HEK293 (cell line): ENCODE data around the gene UBR4.

ENCODE experiments used
- CTCF ChIA-PET: fragments of 350-600 bp; formaldehyde crosslinking; extraction: SDS; loops from one replicate; lab custom pipeline; 2021; ENCODE audit warnings: antibody characterized with exemption; lab: Yijun Ruan, JAX
- POLR2A ChIA-PET: fragments of 300-600 bp; formaldehyde crosslinking; extraction: SDS; loops from one replicate; lab custom pipeline; 2020; ENCODE audit warnings: antibody characterized with exemption, inconsistent platforms; lab: Yijun Ruan, JAX
- H3K27ac ChIP-seq: fragments of 200-500 bp; sonication (Bioruptor generic); 2 replicates; pipeline ENCODE4 v1.5.1; 2014; ENCODE audit warnings: low read depth, low read length, control low read depth, inconsistent platforms; ENCODE audit errors: extremely low read depth
- H3K36me3 ChIP-seq, 2 experiments: fragments of 200-500 bp in 1 of 2; sonication (Bioruptor generic) in 1 of 2; 1 replicate in 1 of 2; 2 replicates in 1 of 2; pipeline ENCODE4 v1.5.1; 2014 to 2017; ENCODE audit warnings: inconsistent platforms in 2 of 2, low read length in 2 of 2; ENCODE audit not compliant: control insufficient read depth in 2 of 2, insufficient read depth in 1 of 2
- H3K4me1 ChIP-seq: fragments of 200-500 bp; sonication (Bioruptor generic); 2 replicates; pipeline ENCODE4 v1.5.1; 2014; ENCODE audit warnings: mild to moderate bottlenecking, low read length, inconsistent platforms; ENCODE audit not compliant: control insufficient read depth, insufficient read depth
- H3K4me3 ChIP-seq: 2 replicates; pipeline ENCODE4 v1.5.1; 2011; ENCODE audit warnings: low read depth, mild to moderate bottlenecking, control low read depth, low read length, moderate library complexity
- H3K9me3 ChIP-seq: fragments of 200-500 bp; sonication (Bioruptor generic); 2 replicates; pipeline ENCODE4 v1.5.1; 2014; ENCODE audit warnings: low read depth, low read length, inconsistent platforms; ENCODE audit not compliant: control insufficient read depth, insufficient read depth
- BCL6B ChIP-seq: fragments of 450-650 bp; formaldehyde crosslinking; IDR thresholded peaks from 2 replicates; pipeline ENCODE4 v1.5.1; 2017; ENCODE audit warnings: missing biosample characterization, missing genetic modification characterization
- GLI4 ChIP-seq: fragments of 450-650 bp; formaldehyde crosslinking; IDR thresholded peaks from 2 replicates; pipeline ENCODE4 v1.5.1; 2016; ENCODE audit warnings: missing biosample characterization, missing genetic modification characterization
- MZF1 ChIP-seq: fragments of 450-650 bp; formaldehyde crosslinking; IDR thresholded peaks from 2 replicates; pipeline ENCODE4 v1.5.1; 2017; ENCODE audit warnings: missing biosample characterization, missing genetic modification characterization, borderline replicate concordance
- PBX3 ChIP-seq: sonication (generic); formaldehyde crosslinking; IDR thresholded peaks from 2 replicates; pipeline ENCODE4 v1.8.1; 2022; ENCODE audit warnings: mild to moderate bottlenecking, moderate library complexity, missing genetic modification reagents
- SP7 ChIP-seq: fragments of 450-650 bp; formaldehyde crosslinking; IDR thresholded peaks from 2 replicates; pipeline ENCODE4 v1.5.1; 2016; ENCODE audit warnings: missing biosample characterization, missing genetic modification characterization
- YY2 ChIP-seq: fragments of 450-650 bp; formaldehyde crosslinking; IDR thresholded peaks from 2 replicates; pipeline ENCODE4 v1.5.1; 2016; ENCODE audit warnings: missing biosample characterization, missing genetic modification characterization
- ZBTB10 ChIP-seq: fragments of 450-650 bp; formaldehyde crosslinking; IDR thresholded peaks from 2 replicates; pipeline ENCODE4 v1.5.1; 2016; ENCODE audit warnings: missing biosample characterization, missing genetic modification characterization
- ZIC2 ChIP-seq: fragments of 450-650 bp; formaldehyde crosslinking; IDR thresholded peaks from 2 replicates; pipeline ENCODE4 v1.5.1; 2016; ENCODE audit warnings: missing biosample characterization, missing genetic modification characterization
- ZNF169 ChIP-seq: fragments of 450-650 bp; formaldehyde crosslinking; IDR thresholded peaks from 2 replicates; pipeline ENCODE4 v1.5.1; 2016; ENCODE audit warnings: missing biosample characterization, missing genetic modification characterization
- ZNF2 ChIP-seq: fragments of 450-650 bp; formaldehyde crosslinking; IDR thresholded peaks from 2 replicates; pipeline ENCODE4 v1.5.1; 2016; ENCODE audit warnings: missing biosample characterization, missing genetic modification characterization
- ZNF214 ChIP-seq: fragments of 450-650 bp; formaldehyde crosslinking; IDR thresholded peaks from 2 replicates; pipeline ENCODE4 v1.5.1; 2017; ENCODE audit warnings: missing biosample characterization, mild to moderate bottlenecking, missing genetic modification characterization, borderline replicate concordance
- ZNF223 ChIP-seq: fragments of 450-650 bp; formaldehyde crosslinking; IDR thresholded peaks from 2 replicates; pipeline ENCODE4 v1.5.1; 2016; ENCODE audit warnings: missing biosample characterization, missing genetic modification characterization
- ZNF26 ChIP-seq: fragments of 450-650 bp; formaldehyde crosslinking; IDR thresholded peaks from 2 replicates; pipeline ENCODE4 v1.5.1; 2016; ENCODE audit warnings: missing biosample characterization, missing genetic modification characterization
- ZNF362 ChIP-seq: fragments of 450-650 bp; formaldehyde crosslinking; IDR thresholded peaks from 2 replicates; pipeline ENCODE4 v1.5.1; 2016; ENCODE audit warnings: missing biosample characterization, missing genetic modification characterization
- ZNF654 ChIP-seq: fragments of 450-650 bp; formaldehyde crosslinking; IDR thresholded peaks from 2 replicates; pipeline ENCODE4 v1.5.1; 2016; ENCODE audit warnings: low read depth, missing biosample characterization, missing genetic modification characterization
- ZNF837 ChIP-seq: fragments of 450-650 bp; formaldehyde crosslinking; IDR thresholded peaks from 2 replicates; pipeline ENCODE4 v1.5.1; 2016; ENCODE audit warnings: missing biosample characterization, missing genetic modification characterization
- ZNF843 ChIP-seq: fragments of 450-650 bp; formaldehyde crosslinking; IDR thresholded peaks from 2 replicates; pipeline ENCODE4 v1.5.1; 2016; ENCODE audit warnings: missing biosample characterization, missing genetic modification characterization
- ZSCAN18 ChIP-seq: fragments of 450-650 bp; formaldehyde crosslinking; IDR thresholded peaks from 2 replicates; pipeline ENCODE4 v1.5.1; 2016; ENCODE audit warnings: missing biosample characterization, missing genetic modification characterization

UBR4 gene

GRCh38 chr1:19220991-19221390 is 10.9 kb upstream of the UBR4 start:
- TF ChIP-seq ZIC2 (tag by site-specific recombination) (0 out of 2 replicates have a peak, but pooled peaks have one; percentile 11), ZNF223 (tag by site-specific recombination) (no peak)
- no peak overlapping the region for H3K27ac ChIP-seq
- H3K4me3 ChIP-seq: no peak overlapping the region
- CTCF ChIA-PET: interaction anchor here (0.7 kb wide), 1 partner anchor 313 kb away, joined by 4 read pairs; no protein-coding TSS in a partner anchor
- H3K36me3 ChIP-seq: peaks cover 39 to 98% of the 10 kb centered on the region in 2 experiments
- no peaks in the 10 kb centered on the region for H3K4me1 ChIP-seq
- H3K9me3 ChIP-seq: no peaks in the 10 kb centered on the region
- POLR2A ChIA-PET: interaction anchor here (0.7 kb wide), 1 partner anchor 212 kb away, joined by 6 read pairs; no protein-coding TSS in a partner anchor

- Histone ChIP-seq H3K27ac (no peak overlapping the region), H3K4me3 (no peak overlapping the region)
These were observed 10.2 kb upstream of the UBR4 start for GRCh38 chr1:19220080-19220846.

GRCh38 chr1:19219451-19219850 is 9.4 kb upstream of the UBR4 start:
- CTCF ChIA-PET: interaction anchor here (0.6 to 1.0 kb wide), 3 partner anchors 9 to 41 kb away, joined by 3 to 4 read pairs (median 4); no protein-coding TSS in a partner anchor
- Histone ChIP-seq H3K27ac (no peak overlapping the region), H3K4me3 (no peak overlapping the region), H3K9me3 (no peaks in the 10 kb centered on the region), H3K36me3 (peaks cover 29 to 92% of the 10 kb centered on the region in 2 experiments), H3K4me1 (no peaks in the 10 kb centered on the region)
- POLR2A ChIA-PET: interaction anchor here (0.5 to 1.8 kb wide), 2 partner anchors 9 to 432 kb away, joined by 6 to 8 read pairs; partner anchors contain the start of gene UBR4
- TF ChIP-seq ZNF843 (tag by site-specific recombination) (no peak), PBX3 (CRISPR knock-in tag) (no peak), YY2 (tag by site-specific recombination) (no peak), SP7 (tag by site-specific recombination) (no peak), BCL6B (tag by site-specific recombination) (no peak), ZNF654 (tag by site-specific recombination) (no peak), ZNF2 (tag by site-specific recombination) (no peak), ZNF214 (tag by site-specific recombination) (no peak), ZNF26 (tag by site-specific recombination) (no peak), ZNF362 (no peak), ZNF169 (tag by site-specific recombination) (no peak), ZNF837 (tag by site-specific recombination) (no peak), ZSCAN18 (tag by site-specific recombination) (no peak)

More at GRCh38 chr1:19220080-19220846, 10.2 kb upstream of the UBR4 start:
- TF ChIP-seq ZBTB10 (tag by site-specific recombination): no peak
- TF ChIP-seq MZF1: 0 out of 2 replicates have a peak, but pooled peaks have one; percentile 22
- TF ChIP-seq GLI4 (tag by site-specific recombination): no peak
- H3K9me3 ChIP-seq: no peaks in the 10 kb centered on the region
- H3K4me1 ChIP-seq: no peaks in the 10 kb centered on the region
- ChIA-PET CTCF (interaction anchor here (0.6 to 1.0 kb wide), 3 partner anchors 8 to 312 kb away, joined by 4 read pairs; no protein-coding TSS in a partner anchor), POLR2A (interaction anchor here (1.8 kb wide), 1 partner anchor 10 kb away, joined by 8 read pairs; the partner anchor contains the start of gene UBR4)
- peaks cover 37 to 95% of the 10 kb centered on the region in 2 experiments for H3K36me3 ChIP-seq
